ENCODE results near the gene ARHGEF37.
"Not testable (repeated sequence)": the region's sequence is repeated elsewhere in the genome, so short reads cannot be mapped to it uniquely, and the experiment has no call there.

Gene ARHGEF37

GRCh38 chr5:149644629-149645028 is 63.3 kb downstream of the ARHGEF37 start:
- no peak overlapping the region for H3K27ac ChIP-seq
- TF ChIP-seq ZFX (IDR thresholded peaks at IDR 0.05; ENCODE audit: borderline replicate concordance), result no peak
- no peak for TF ChIP-seq CTCF (IDR thresholded peaks at IDR 0.05)

- H3K27ac ChIP-seq, result no peak overlapping the region
- TF ChIP-seq ZFX (IDR thresholded peaks at IDR 0.05; ENCODE audit: borderline replicate concordance) (no peak), CTCF (IDR thresholded peaks at IDR 0.05) (no peak)
These were observed 63.9 kb downstream of the ARHGEF37 start for GRCh38 chr5:149645236-149645635.

- H3K27ac ChIP-seq, result no peak overlapping the region
- TF ChIP-seq CTCF (IDR thresholded peaks at IDR 0.05) (no peak), ZFX (IDR thresholded peaks at IDR 0.05; ENCODE audit: borderline replicate concordance) (no peak)
These were observed 64.4 kb downstream of the ARHGEF37 start for GRCh38 chr5:149645725-149646124.

- H3K27ac ChIP-seq, result no peak overlapping the region
- TF ChIP-seq ZFX (IDR thresholded peaks at IDR 0.05; ENCODE audit: borderline replicate concordance) (no peak), CTCF (IDR thresholded peaks at IDR 0.05) (no peak)
These were observed 65.3 kb downstream of the ARHGEF37 start for GRCh38 chr5:149646564-149646963.

- H3K27ac ChIP-seq, result no peak overlapping the region
- TF ChIP-seq ZFX (IDR thresholded peaks at IDR 0.05; ENCODE audit: borderline replicate concordance), result no peak
- no peak for TF ChIP-seq CTCF (IDR thresholded peaks at IDR 0.05)
These were observed 66.0 kb downstream of the ARHGEF37 start for GRCh38 chr5:149647334-149647733.

GRCh38 chr5:149648464-149649393 is 67.4 kb downstream of the ARHGEF37 start:
- H3K27ac ChIP-seq, result not testable (repeated sequence)

- H3K27ac ChIP-seq, result not testable (repeated sequence)
These were observed 68.4 kb downstream of the ARHGEF37 start for GRCh38 chr5:149649730-149650129.

- no peak overlapping the region for H3K27ac ChIP-seq
- TF ChIP-seq ZFX (IDR thresholded peaks at IDR 0.05; ENCODE audit: borderline replicate concordance) (no peak), CTCF (IDR thresholded peaks at IDR 0.05) (no peak)
These were observed 70.4 kb downstream of the ARHGEF37 start for GRCh38 chr5:149651686-149652085.
